NCI-H2081 treated with DMSO at 0.1 percent for 48 hours (cell line): Measurements from ENCODE around the gene H1-8.
"Not testable (repeated sequence)": the region's sequence is repeated elsewhere in the genome, so short reads cannot be mapped to it uniquely, and the experiment has no call there.

Source experiments
- DNase-seq: peaks from one replicate; lab custom pipeline; 2025; lab: John Stamatoyannopoulos, UW

The H1-8 gene

DNA sequence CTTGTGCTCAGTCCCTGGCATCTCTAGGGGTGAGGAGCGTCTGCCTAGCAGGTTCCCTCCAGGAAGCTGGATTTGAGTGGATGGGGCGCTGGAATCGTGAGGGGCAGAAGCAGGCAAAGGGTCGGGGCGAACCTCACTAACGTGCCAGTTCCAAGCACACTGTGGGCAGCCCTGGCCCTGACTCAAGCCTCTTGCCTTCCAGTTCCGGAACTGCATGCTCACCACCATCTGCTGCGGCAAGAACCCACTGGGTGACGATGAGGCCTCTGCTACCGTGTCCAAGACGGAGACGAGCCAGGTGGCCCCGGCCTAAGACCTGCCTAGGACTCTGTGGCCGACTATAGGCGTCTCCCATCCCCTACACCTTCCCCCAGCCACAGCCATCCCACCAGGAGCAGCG is 9.6 kb upstream of the H1-8 start:
- no peak for DNase-seq

DNA sequence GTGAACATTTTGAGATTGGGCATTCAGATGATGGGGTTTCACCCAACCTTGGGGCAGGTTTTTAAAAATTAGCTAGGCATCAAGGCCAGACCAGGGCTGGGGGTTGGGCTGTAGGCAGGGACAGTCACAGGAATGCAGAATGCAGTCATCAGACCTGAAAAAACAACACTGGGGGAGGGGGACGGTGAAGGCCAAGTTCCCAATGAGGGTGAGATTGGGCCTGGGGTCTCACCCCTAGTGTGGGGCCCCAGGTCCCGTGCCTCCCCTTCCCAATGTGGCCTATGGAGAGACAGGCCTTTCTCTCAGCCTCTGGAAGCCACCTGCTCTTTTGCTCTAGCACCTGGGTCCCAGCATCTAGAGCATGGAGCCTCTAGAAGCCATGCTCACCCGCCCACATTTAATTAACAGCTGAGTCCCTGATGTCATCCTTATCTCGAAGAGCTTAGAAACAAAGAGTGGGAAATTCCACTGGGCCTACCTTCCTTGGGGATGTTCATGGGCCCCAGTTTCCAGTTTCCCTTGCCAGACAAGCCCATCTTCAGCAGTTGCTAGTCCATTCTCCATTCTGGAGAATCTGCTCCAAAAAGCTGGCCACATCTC is 8.4 kb upstream of the H1-8 start:
- no peak for DNase-seq

DNA sequence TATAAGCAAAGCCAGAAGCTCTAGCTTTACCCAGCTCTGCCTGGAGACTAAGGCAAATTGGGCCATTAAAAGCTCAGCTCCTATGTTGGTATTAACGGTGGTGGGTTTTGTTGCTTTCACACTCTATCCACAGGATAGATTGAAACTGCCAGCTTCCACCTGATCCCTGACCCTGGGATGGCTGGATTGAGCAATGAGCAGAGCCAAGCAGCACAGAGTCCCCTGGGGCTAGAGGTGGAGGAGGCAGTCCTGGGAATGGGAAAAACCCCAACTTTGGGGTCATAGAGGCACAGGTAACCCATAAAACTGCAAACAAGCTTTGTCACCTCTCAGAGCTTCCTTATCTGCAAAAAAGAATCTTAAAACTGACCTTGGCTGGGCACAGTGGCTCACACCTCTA is 7.9 kb upstream of the H1-8 start:
- DNase-seq = no peak

DNA sequence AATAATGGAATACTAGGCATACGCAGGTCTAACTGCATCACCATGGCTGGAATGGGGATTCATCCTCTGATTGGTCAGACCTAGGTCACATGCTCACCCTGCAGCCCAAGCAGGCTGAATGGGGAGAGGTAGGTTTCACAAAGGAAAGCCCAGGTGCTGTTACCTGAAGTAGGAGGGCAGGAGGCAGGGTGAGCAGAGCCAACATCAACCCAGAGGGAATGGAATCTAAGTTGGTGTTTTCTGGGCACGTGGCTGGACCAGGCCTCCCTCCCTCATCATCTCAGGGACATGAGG is 6.7 kb upstream of the H1-8 start:
- no peak for DNase-seq

DNA sequence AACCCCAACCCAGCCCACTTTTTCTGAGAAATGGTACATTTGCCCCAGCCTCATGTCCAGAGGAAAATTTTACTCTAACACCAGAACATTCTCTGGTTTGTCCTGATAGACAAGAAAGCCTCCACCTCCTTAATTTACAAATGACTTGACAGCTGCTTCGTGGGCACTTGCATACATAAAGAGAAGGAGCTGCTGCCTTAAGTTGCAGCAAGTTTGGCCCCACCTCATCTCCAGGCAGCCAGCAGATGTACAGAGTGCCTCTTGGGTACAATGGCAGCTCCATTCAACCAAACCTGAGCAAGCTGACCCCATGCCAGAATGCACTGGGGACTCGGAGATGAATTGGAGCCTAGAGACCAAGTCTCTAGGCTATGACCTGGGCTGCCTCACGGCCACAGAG is 6.2 kb upstream of the H1-8 start:
- DNase-seq = no peak

GRCh38 chr3:129539206-129539605 is 3.8 kb upstream of the H1-8 start:
- DNase-seq = no peak

GRCh38 chr3:129540776-129541516 is 2.0 kb upstream of the H1-8 start:
- DNase-seq = no peak

- DNase-seq = no peak
Measured at GRCh38 chr3:129542747-129543146, 228 bp upstream of the H1-8 start.

DNA sequence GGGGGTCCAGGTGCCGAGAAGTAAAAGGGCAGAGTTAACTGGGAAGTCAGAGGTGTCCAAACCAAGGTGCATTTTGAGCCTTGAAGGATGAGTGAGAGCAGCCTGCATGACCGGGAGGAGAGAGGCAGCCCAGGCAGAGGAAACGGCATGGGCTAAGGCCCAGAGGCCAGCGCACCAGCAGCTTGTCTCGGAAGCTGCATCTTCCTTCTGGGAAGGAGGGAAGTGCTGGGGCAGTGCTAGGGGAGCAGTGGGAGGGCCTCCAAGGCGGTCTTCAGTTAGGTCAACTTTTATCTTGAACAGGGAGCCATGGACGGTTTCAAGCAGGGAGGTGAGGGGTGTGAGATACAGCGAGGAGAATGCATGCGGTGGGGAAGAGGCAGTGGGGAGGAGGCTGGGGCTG is 1.0 kb downstream of the H1-8 start:
- DNase-seq = no peak

DNA sequence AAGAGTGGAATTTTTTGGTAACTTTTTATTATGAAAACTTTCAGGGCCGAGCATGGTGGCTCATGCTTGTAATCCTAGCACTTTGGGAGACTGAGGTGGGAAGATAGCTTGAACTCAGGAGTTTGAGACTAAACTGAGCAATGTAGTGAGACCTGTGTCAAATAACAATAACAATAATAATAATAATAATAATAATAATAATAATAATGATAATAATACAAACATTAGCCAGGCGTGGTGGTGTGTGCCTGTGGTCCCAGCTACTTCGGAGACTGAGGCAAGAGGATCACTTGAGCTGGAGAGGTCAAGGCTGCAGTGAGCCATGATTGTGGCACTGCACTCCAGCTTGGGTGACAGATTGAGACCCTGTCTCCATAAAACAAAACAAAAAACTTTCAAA is 3.0 kb downstream of the H1-8 start:
- not testable (repeated sequence) for DNase-seq

GRCh38 chr3:129547241-129547640 is 4.3 kb downstream of the H1-8 start:
- no peak for DNase-seq

DNA sequence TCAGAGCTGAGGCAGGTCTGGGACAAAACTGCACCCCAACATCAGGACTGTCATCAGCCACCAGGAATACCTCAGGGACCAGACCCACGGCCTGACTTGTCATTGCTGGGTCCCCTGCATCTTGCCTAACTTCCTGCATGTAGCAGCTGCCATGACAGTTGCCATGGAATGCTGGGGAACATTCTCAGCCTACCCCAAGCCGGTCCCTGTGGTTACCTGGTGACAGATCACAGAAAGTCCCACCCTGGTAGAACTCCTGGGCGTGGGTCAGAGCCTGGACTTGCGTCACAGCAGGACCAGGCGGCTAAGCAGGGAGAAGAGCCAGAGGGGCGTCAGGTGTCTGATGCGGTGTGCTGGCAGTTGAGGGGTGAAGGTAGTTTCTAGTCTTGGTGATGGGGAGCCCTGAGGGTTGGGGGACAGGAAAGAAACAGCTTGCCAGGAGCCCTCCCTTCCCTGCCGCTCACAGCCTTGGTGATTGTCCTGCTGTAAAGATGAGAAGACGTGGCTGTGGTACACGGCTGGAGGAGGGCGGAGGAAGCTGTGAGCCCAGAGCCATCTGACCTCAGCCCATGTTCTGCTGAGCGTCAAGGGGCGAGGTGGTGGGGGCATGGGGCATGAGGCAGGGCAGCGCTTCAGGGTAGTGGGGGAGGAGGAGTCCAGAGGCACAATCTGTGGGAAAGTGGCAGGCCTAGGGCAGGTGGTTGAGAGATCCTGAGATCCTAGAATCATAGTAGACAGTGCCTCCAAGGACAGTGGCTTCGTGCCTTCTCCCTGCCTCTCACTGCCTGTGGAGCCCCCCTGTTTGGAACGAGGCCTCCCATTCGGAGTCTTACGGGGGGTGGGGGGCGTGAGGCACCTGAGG is 5.4 kb downstream of the H1-8 start:
- DNase-seq = no peak

DNA sequence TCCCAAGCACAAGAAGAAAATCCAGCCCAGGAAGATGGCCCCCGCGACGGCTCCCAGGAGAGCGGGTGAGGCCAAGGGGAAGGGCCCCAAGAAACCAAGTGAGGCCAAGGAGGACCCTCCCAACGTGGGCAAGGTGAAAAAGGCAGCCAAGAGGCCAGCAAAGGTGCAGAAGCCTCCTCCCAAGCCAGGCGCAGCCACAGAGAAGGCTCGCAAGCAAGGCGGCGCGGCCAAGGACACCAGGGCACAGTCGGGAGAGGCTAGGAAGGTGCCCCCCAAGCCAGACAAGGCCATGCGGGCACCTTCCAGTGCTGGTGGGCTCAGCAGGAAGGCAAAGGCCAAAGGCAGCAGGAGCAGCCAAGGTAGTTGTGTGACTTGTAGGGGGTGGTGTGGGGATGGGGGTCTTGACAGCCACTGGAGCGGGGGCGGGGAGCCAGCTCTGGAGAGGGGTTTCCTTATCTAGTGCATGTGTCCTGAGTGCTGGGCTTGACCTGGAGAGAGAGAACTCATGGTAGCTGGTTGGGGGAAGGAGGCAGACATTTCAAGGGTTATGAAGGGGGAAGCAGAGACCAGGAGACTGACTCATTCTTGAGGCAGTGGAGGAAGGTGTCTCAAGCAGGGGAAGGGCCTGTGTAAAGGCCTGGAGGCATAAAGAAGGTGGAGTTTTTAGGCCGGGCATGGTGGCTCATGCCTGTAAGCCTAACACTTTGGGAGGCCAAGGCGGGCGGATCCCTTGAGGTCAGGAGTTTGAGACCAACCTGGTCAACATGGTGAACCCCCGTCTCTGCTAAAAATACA is 6.2 kb downstream of the H1-8 start:
- DNase-seq = no peak

DNA sequence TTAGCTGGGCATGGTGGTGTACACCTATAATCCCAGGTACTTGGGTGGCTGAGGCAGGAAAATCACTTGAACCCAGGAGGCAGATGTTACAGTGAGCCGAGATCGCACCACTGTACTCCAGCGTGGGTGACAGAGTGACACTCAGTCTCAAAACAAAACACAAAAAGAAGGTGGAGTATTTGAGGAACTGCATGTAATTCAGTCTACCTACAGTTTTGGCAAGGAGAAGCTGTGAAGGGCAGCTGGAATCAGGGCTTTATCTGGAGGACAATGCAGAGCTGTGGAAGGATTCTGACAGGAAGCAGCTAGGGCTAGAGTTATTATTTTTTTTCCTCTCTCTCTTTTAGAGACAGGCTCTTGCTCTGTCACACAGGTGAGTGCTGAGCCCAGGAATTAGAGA is 6.8 kb downstream of the H1-8 start:
- no peak for DNase-seq

- DNase-seq = no peak
Measured at GRCh38 chr3:129552287-129553050, 9.5 kb downstream of the H1-8 start.

GRCh38 chr3:129553171-129553570 is 10.2 kb downstream of the H1-8 start:
- DNase-seq = no peak

- no peak for DNase-seq
Measured at GRCh38 chr3:129553719-129554118, 10.7 kb downstream of the H1-8 start.

DNA sequence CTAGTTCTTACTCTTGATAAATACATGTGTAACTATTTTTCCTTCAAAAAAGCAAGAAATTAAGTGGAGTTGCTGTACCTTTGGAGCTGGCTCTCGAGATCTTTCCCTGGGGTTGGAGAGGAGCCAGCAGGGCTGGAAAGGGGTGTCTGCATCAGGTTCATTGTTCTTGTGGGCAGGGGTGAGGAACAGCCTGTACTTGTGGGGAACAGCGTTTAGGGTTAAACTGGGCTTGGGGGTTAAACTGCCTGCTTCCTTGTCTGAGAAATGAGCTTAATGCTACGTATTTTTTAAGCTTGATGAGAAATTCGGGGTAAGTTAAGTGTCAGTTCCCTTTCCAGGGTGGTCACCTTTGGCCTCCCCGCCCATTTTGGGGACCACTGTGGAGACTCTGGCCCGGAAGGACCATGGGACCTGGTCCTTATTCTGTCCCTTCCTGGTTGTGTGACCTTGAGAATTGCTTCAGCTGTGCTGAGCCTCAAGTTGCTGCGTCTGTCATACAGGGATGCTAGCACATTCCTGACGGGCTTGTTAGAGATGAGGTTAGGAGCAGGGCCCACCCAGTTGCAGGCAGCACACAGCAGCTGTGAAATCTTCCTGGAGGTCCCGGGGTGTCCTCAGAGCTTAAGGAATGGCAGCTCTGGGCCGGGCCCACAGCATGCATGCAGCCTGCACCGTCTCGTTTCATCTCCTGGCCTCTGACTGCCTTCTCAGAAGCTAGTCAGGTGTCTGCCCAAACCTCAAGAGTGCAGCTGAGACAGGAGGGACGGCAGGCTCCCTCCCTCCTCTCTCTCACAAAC is 11.6 kb downstream of the H1-8 start:
- DNase-seq = no peak

DNA sequence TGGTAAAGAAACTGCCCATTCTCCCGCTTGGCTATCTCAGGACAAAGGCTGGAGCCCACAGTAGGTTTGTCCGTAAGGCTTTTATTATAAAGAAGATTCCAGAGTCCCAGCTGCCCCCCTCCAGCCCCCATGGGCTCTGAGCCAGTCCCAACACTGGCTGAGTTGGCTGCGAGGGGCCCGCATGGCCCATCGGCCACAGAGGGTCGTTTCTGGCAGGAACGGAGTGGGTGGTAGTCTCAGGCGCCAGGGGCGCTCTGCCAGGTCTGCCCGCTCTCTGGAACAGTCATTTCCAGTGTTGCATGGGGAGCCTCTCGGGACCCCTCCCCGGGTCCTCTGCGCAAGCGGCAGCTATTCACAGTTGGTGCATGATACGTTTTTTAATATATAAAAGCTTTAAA is 12.2 kb downstream of the H1-8 start:
- DNase-seq = no peak

DNA sequence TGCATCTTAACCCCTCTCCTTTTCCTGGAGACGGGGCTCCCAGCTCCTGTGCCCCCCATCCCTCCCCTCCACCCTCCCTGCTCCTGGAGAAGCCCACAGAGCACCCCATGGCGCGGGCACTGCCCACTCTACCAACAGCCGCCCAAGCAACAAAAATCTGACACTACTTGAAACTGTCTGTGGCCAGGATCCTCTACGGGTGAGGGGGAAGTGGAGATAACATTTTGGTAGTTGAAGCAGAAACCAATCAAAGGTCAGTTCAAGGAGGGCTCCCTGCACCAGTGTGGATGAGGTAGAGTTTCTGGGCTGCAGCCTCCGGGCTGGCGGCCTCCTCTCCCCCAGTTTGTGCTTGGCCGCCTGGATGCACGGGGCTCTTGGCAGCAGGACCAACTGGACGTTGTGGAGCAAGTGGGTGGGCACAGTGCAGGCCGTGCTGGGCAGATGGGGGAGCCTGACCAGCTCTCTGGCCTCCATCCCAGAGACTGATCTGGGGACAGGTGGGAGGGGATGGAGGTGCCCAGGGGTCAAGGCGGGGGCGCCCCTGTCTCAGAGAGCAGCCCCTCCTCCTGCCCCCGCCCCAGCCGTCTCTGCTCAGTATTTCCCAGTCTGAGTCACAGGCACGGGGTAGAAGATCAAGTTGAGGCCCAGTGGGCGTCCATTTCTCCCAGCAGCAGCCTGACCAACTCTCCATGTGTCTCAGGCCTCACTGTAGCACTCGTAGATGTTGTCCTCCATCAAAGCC is 12.8 kb downstream of the H1-8 start:
- no peak for DNase-seq
